GM12892 (cell line): ENCODE data around the gene OR52B6. TPM values are rescaled to one million over a fixed set of nuclear protein-coding genes. Genes with fewer than 3 reads are reported as not detected.

Experiments used
- DNase-seq: peaks from one replicate; pipeline ENCODE4 v3.0.0; 2011; ENCODE audit not compliant: insufficient read length
- FAIRE-seq: peaks from 2 replicates; lab custom pipeline; 2011; peaks lifted over from hg19 to GRCh38; lab: Jason Lieb, UNC
- POLR2A ChIP-seq: IDR thresholded peaks from 2 replicates; pipeline ENCODE4 v1.6.1; 2011; ENCODE audit warnings: low read depth, low read length, control low read depth
- POLR2AphosphoS5 ChIP-seq: IDR thresholded peaks from 2 replicates; pipeline ENCODE4 v1.6.1; 2011; ENCODE audit warnings: low read depth, low read length, control low read depth
- TAF1 ChIP-seq: IDR thresholded peaks from 2 replicates; pipeline ENCODE4 v1.6.1; 2011; ENCODE audit warnings: low read depth, mild to moderate bottlenecking, control low read depth, low read length, borderline replicate concordance
- polyA plus RNA-seq: library from polyadenylated mRNA; unstranded; fragments of >200 nt; gene quantifications from one replicate; pipeline ENCODE4 v1.2.1, GENCODE V29; 2012; ENCODE audit warnings: missing spikeins, inconsistent platforms; ENCODE audit not compliant: missing spikeins

OR52B6 gene, protein sequence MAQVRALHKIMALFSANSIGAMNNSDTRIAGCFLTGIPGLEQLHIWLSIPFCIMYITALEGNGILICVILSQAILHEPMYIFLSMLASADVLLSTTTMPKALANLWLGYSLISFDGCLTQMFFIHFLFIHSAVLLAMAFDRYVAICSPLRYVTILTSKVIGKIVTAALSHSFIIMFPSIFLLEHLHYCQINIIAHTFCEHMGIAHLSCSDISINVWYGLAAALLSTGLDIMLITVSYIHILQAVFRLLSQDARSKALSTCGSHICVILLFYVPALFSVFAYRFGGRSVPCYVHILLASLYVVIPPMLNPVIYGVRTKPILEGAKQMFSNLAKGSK
- polyA plus RNA-seq, result 0.47 TPM

DNA sequence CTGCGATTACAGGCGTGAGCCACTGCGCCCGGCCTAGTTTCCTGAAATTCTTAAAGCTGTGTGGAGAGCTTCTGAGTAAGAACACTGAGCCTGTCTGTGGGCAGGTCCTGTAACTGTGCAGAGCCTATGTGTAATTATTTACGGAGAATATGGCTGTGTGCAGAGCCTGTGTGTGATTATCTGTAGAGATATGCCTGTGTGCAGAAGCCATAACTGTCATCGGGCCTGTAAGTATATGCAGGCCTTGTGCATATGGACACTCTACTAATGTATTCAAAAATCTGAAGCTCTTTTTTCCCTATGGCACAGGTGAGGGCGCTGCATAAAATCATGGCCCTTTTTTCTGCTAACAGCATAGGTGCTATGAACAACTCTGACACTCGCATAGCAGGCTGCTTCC lies at the start of gene OR52B6:
Gene OR52B6 (plus strand): TSS at position 301 of the 400 bp plus-strand sequence. CDS start 0 bp downstream, at position 301.
- no peak for TF ChIP-seq TAF1
- TF ChIP-seq POLR2AphosphoS5, result no peak
- no peak for TF ChIP-seq POLR2A
- DNase-seq, result no peak
- no peak for FAIRE-seq

- no peak for DNase-seq
- TF ChIP-seq TAF1, result no peak
- no peak for TF ChIP-seq POLR2AphosphoS5
- TF ChIP-seq POLR2A, result no peak
- FAIRE-seq, result no peak
These were observed 49.4 kb upstream of the OR52B6 start for GRCh38 chr11:5531053-5531831.

- TF ChIP-seq TAF1 (no peak), POLR2AphosphoS5 (no peak), POLR2A (no peak)
- no peak for FAIRE-seq
- DNase-seq, result no peak
These were observed 46.6 kb upstream of the OR52B6 start for GRCh38 chr11:5534046-5534445.

DNA sequence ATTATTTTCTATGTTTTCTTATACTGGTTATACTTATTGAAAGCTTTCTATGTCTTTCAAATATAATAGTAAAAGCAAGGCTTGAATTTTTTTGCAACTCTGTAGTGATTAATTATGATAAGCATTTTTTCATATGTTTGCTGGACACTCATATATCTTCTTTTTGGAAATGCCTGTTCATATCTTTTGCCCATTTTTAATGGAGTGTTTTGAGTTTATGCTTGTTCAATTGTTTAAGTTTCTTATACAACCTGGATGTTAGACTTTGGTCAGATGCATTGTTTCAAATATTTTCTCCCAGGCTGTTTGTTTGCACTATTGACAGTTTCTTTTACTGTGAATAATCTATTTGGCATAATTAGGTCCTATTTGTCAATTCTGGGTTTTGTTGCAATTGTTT lies 44.2 kb upstream of the OR52B6 start:
- FAIRE-seq (no peak), DNase-seq (no peak)
- TF ChIP-seq POLR2AphosphoS5 (no peak), TAF1 (no peak), POLR2A (no peak)

- FAIRE-seq, result no peak
- no peak for DNase-seq
- TF ChIP-seq POLR2A (no peak), POLR2AphosphoS5 (no peak), TAF1 (no peak)
These were observed 39.2 kb upstream of the OR52B6 start for GRCh38 chr11:5541427-5541826.

- DNase-seq (no peak), FAIRE-seq (no peak)
These were observed 34.2 kb upstream of the OR52B6 start for GRCh38 chr11:5546457-5546856.

DNA sequence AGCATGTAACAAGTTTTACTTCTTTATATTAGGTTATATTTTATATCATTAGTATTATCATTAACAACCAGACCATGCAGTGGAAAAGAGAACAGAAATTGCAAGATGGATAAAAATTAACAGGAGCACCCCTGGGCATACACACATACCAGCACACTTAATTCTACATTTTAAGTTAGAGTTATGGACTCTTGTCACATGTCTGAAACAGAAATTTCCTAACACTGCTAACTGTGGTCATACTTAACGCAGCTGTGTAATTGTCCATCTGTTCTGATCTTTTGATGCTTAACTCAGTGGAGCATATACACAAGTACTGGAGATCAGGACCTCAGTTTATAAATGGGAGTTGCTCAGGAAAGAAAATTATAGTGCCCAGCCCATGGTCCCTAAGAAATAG lies 32.7 kb upstream of the OR52B6 start:
- DNase-seq (no peak), FAIRE-seq (no peak)
- TF ChIP-seq POLR2A, result no peak
- no peak for TF ChIP-seq POLR2AphosphoS5
- TF ChIP-seq TAF1, result no peak

More at GRCh38 chr11:5546457-5546856, 34.2 kb upstream of the OR52B6 start:
- TF ChIP-seq POLR2A (no peak), TAF1 (no peak), POLR2AphosphoS5 (no peak)

GRCh38 chr11:5548440-5548839 lies 32.2 kb upstream of the OR52B6 start, which contains the start of gene OR52H1:
Gene OR52H1, minus strand, starts transcription at chr11:5548540. Its CDS starts 3,035 bp downstream, at chr11:5545505.
- no peak for FAIRE-seq
- no peak for DNase-seq
- no peak for TF ChIP-seq POLR2AphosphoS5
- no peak for TF ChIP-seq POLR2A
- TF ChIP-seq TAF1, result no peak

GRCh38 chr11:5550440-5551095 lies 30.1 kb upstream of the OR52B6 start:
- TF ChIP-seq TAF1, result no peak
- TF ChIP-seq POLR2A, result no peak
- no peak for TF ChIP-seq POLR2AphosphoS5
- DNase-seq (no peak), FAIRE-seq (peak; percentile 74)

- no peak for DNase-seq
- FAIRE-seq, result no peak
- TF ChIP-seq POLR2AphosphoS5 (no peak), POLR2A (no peak), TAF1 (no peak)
These were observed 27.3 kb upstream of the OR52B6 start for GRCh38 chr11:5553343-5553742.
